Caco-2 (cell line): ENCODE data around the gene PLCH1. TPM values are rescaled to one million over a fixed set of nuclear protein-coding genes. Genes with fewer than 3 reads are reported as not detected.

Source experiments
- BruUV-seq: library from RNA; stranded (reverse); fragments of 400-500 nt; replicated peaks from 2 replicates; lab custom pipeline; 2021; lab: Mats Ljungman, UMichigan
- CTCF ChIA-PET: fragments of 300-600 bp; sonication (Branson Sonifier 250); formaldehyde crosslinking; loops from one replicate; lab custom pipeline; 2022; ENCODE audit warnings: antibody characterized with exemption; lab: Charles Lee
- POLR2A ChIA-PET: fragments of 300-600 bp; sonication (Branson Sonifier 250); formaldehyde crosslinking; loops from one replicate; lab custom pipeline; 2022; ENCODE audit warnings: antibody characterized with exemption; lab: Charles Lee
- DNase-seq, 2 experiments: peaks; one replicate each; pipeline versions ENCODE4 v3.0.0 to v3.0.0-alpha.2; 2020 to 2022
- H3K27me3 ChIP-seq: replicated peaks from 2 replicates; pipeline ENCODE4 v1.6.0; 2011; ENCODE audit warnings: low read length; ENCODE audit not compliant: control insufficient read depth, insufficient read depth
- H3K36me3 ChIP-seq: 2 replicates; pipeline ENCODE4 v1.5.1; 2011; ENCODE audit warnings: low read length; ENCODE audit not compliant: control insufficient read depth, insufficient read depth
- H3K4me1 ChIP-seq: fragments of 250-450 bp; sonication (Bioruptor Pico); 2 replicates; pipeline ENCODE4 v1.5.1; 2020; ENCODE audit warnings: mild to moderate bottlenecking
- H3K4me3 ChIP-seq: 2 replicates; pipeline ENCODE4 v1.5.1; 2011; ENCODE audit warnings: low read depth, mild to moderate bottlenecking, control low read depth, low read length
- H3K9me3 ChIP-seq: fragments of 250-450 bp; sonication (Bioruptor Pico); 2 replicates; pipeline ENCODE4 v1.5.1; 2020; ENCODE audit warnings: mild to moderate bottlenecking, moderate library complexity
- H3K27ac Mint-ChIP-seq: one replicate; pipeline ENCODE4 v1.8.0; 2022; ENCODE audit warnings: mixed read lengths; ENCODE audit not compliant: unreplicated experiment
- H3K27me3 Mint-ChIP-seq: one replicate; pipeline ENCODE4 v1.8.0; 2022; ENCODE audit warnings: mixed read lengths; ENCODE audit not compliant: insufficient read depth, unreplicated experiment
- H3K36me3 Mint-ChIP-seq: one replicate; pipeline ENCODE4 v1.8.0; 2022; ENCODE audit warnings: mild to moderate bottlenecking, mixed read lengths; ENCODE audit not compliant: insufficient read depth, unreplicated experiment
- H3K4me1 Mint-ChIP-seq: one replicate; pipeline ENCODE4 v1.8.0; 2022; ENCODE audit warnings: low read depth, mixed read lengths; ENCODE audit not compliant: unreplicated experiment
- H3K4me3 Mint-ChIP-seq: one replicate; pipeline ENCODE4 v1.8.0; 2022; ENCODE audit warnings: mild to moderate bottlenecking, moderate library complexity, mixed read lengths; ENCODE audit not compliant: unreplicated experiment
- H3K9me3 Mint-ChIP-seq: one replicate; pipeline ENCODE4 v1.8.0; 2022; ENCODE audit warnings: mixed read lengths; ENCODE audit not compliant: unreplicated experiment
- intact Hi-C: fragments of 100-400 bp; cut with micrococcal nuclease; formaldehyde crosslinking; loops from one replicate; pipeline ENCODE4 v1.10.0; 2022; ENCODE audit not compliant: unreplicated experiment
- total RNA-seq: library from RNA; stranded (reverse); gene quantifications from 2 replicates; pipeline ENCODE4 v1.2.3, GENCODE V29; 2022
- TF ChIP-seq, protein P1 (sequence below), 2 experiments: fragments of 200-600 bp in 1 of 2; IDR thresholded peaks; 1 replicate in 1 of 2; 2 replicates in 1 of 2; pipeline versions ENCODE4 v1.5.1 to v1.8.0; 2011 to 2022; ENCODE audit warnings: antibody characterized with exemption in 1 of 2, control low read depth in 1 of 2, inconsistent platforms in 1 of 2, low read depth in 1 of 2, low read length in 1 of 2, mild to moderate bottlenecking in 1 of 2, moderate library complexity in 1 of 2; ENCODE audit not compliant: insufficient read depth in 1 of 2, severe bottlenecking in 1 of 2, unreplicated experiment in 1 of 2

The PLCH1 gene
- total RNA-seq, 1 experiment from 2014 or later: 3.1 TPM

DNA sequence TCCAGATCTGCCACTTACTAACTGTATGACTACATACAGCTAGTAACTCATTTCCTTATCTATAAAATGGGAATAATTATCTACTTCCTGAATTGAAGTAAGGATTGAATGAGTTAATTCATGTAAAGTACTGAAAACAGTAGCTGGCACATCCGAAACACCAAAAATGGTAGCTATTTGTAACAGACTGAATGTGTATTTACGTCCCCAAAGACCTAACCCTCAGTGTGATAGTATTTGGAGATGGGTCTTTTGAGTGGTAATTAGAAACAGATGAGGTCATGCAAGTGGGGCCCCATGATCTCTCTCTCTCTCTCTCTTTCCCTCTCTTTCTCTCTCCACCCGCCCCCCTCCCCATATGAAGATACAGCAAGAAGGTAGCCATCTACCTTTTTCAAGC is 146.2 kb downstream of the PLCH1 start:
- H3K27me3 Mint-ChIP-seq: no peaks in the 10 kb centered on the region
- Histone ChIP-seq H3K27me3 (no peaks in the 10 kb centered on the region), H3K9me3 (no peaks in the 10 kb centered on the region), H3K4me1 (no peaks in the 10 kb centered on the region; the same call in 1 of the 2 replicates), H3K4me3 (no peak overlapping the region), H3K36me3 (no peaks in the 10 kb centered on the region)
- ChIA-PET CTCF (no interaction called here), POLR2A (no interaction called here)
- TF ChIP-seq, protein P1, sequence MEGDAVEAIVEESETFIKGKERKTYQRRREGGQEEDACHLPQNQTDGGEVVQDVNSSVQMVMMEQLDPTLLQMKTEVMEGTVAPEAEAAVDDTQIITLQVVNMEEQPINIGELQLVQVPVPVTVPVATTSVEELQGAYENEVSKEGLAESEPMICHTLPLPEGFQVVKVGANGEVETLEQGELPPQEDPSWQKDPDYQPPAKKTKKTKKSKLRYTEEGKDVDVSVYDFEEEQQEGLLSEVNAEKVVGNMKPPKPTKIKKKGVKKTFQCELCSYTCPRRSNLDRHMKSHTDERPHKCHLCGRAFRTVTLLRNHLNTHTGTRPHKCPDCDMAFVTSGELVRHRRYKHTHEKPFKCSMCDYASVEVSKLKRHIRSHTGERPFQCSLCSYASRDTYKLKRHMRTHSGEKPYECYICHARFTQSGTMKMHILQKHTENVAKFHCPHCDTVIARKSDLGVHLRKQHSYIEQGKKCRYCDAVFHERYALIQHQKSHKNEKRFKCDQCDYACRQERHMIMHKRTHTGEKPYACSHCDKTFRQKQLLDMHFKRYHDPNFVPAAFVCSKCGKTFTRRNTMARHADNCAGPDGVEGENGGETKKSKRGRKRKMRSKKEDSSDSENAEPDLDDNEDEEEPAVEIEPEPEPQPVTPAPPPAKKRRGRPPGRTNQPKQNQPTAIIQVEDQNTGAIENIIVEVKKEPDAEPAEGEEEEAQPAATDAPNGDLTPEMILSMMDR (IDR thresholded peaks at IDR 0.05; ENCODE audit: insufficient read depth in 1 of 2, low read depth in 1 of 2, low read length in 1 of 2, severe bottlenecking in 1 of 2, unreplicated experiment in 1 of 2): no peak
- intact Hi-C loops: no loop called here
- H3K36me3 Mint-ChIP-seq: no peaks in the 10 kb centered on the region
- no TSS peak for BruUV-seq
- no peak overlapping the region for H3K27ac Mint-ChIP-seq
- H3K9me3 Mint-ChIP-seq: no peaks in the 10 kb centered on the region
- H3K4me1 Mint-ChIP-seq: peaks cover 13% of the 10 kb centered on the region
- H3K4me3 Mint-ChIP-seq: no peak overlapping the region
- DNase-seq: no peak

DNA sequence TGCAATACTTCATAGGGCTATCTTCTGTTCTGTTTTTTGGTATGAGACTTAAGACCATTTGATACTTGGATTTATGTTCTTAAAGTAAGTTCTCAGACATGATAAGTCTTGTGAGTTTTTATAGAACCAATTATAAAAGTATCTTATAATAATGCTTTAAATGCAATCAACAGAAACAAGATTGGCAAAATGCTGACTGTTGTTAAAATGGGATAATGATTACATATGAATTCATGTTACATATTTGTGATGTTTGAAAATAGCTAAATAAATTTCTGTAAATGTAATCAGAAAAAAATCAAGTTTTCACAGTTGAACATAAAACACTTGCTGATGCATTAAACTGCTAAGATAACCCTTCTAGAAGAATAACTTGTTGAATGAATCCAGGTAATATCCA is 148.3 kb downstream of the PLCH1 start:
- Histone ChIP-seq H3K4me3 (no peak overlapping the region), H3K4me1 (no peaks in the 10 kb centered on the region; the same call in 1 of the 2 replicates), H3K36me3 (no peaks in the 10 kb centered on the region), H3K27me3 (no peaks in the 10 kb centered on the region), H3K9me3 (no peaks in the 10 kb centered on the region)
- no TSS peak for BruUV-seq
- no peaks in the 10 kb centered on the region for H3K36me3 Mint-ChIP-seq
- no peak overlapping the region for H3K27ac Mint-ChIP-seq
- no peaks in the 10 kb centered on the region for H3K27me3 Mint-ChIP-seq
- H3K4me3 Mint-ChIP-seq: no peak overlapping the region
- peaks cover 13% of the 10 kb centered on the region for H3K4me1 Mint-ChIP-seq
- intact Hi-C loops: no loop called here
- ChIA-PET POLR2A (no interaction called here), CTCF (no interaction called here)
- DNase-seq: no peak
- TF ChIP-seq, protein P1 (IDR thresholded peaks at IDR 0.05; ENCODE audit: insufficient read depth in 1 of 2, low read depth in 1 of 2, low read length in 1 of 2, severe bottlenecking in 1 of 2, unreplicated experiment in 1 of 2): no peak
- no peaks in the 10 kb centered on the region for H3K9me3 Mint-ChIP-seq

DNA sequence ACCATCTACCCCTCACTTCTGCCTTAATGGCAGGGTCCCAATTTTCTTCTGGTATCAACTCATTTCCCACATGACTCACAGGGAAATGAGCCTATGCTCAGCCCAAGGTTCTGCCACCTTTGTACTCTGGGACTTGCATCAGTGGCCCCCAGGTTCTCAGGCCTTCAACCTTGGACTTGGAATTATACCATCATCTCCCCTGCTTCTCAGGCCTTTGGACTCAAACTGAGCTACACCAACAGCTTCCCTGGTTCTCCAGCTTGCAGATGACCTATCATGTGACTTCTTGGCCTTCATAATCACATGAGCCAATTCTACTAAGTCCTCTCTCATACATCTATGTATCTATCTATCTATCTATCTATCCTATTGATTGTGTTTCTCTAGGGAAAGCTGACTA is 149.5 kb downstream of the PLCH1 start:
- Histone ChIP-seq H3K4me1 (no peaks in the 10 kb centered on the region; the same call in 1 of the 2 replicates), H3K27me3 (no peaks in the 10 kb centered on the region), H3K4me3 (no peak overlapping the region), H3K36me3 (no peaks in the 10 kb centered on the region), H3K9me3 (no peaks in the 10 kb centered on the region)
- no peaks in the 10 kb centered on the region for H3K27me3 Mint-ChIP-seq
- H3K27ac Mint-ChIP-seq: no peak overlapping the region
- no peak overlapping the region for H3K4me3 Mint-ChIP-seq
- ChIA-PET POLR2A (no interaction called here), CTCF (no interaction called here)
- H3K9me3 Mint-ChIP-seq: no peaks in the 10 kb centered on the region
- peaks cover 13% of the 10 kb centered on the region for H3K4me1 Mint-ChIP-seq
- DNase-seq: no peak
- BruUV-seq: no TSS peak
- intact Hi-C loops: no loop called here
- TF ChIP-seq, protein P1 (IDR thresholded peaks at IDR 0.05; ENCODE audit: insufficient read depth in 1 of 2, low read depth in 1 of 2, low read length in 1 of 2, severe bottlenecking in 1 of 2, unreplicated experiment in 1 of 2): no peak
- no peaks in the 10 kb centered on the region for H3K36me3 Mint-ChIP-seq
